ENCODE data around the gene IGF2.

Gene IGF2

DNA sequence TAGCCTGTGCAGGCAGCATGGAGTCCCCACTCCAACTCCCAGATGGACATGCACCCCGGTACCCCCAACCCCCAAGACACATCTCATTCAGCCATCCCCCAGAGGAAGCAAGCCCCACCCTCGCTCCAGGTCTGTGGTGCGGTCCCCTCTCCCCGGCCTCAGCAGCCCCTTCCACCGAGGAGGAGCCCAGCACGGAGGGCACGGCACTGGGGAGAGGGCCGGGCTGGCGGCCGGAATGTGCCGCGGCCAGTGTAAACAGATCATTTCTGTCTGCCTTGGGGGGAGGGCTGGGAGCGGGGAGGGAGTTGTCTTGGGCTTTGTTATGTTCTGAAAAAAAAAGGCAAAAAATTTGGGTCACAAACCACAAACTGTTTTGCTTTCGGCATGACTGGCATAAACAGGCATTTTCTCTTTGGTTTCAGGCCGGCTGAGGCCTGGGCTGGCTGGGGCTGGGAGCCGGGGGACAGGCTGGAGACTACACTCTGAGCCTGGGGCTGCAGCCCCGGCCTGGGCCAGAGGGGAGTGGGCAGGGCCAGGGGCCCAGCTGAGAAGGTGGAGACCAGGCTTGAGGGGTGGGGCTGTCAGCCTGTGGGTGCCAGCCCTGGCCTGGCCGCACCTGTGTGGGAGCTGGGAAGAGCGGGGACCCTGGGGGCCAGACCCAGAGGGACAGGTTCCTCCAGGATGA, 16.8 kb downstream of the IGF2 start:
- peaks cover 9% of the 10 kb centered on the region for H3K27me3 ChIP-seq (ENCODE audit: insufficient read depth, insufficient read length)
- DNase-seq (ENCODE audit: low read depth, low spot score): no peak
- TF ChIP-seq YY1 (IDR thresholded peaks at IDR 0.05; ENCODE audit: insufficient read depth, insufficient read length) (no peak), SUZ12 (IDR thresholded peaks at IDR 0.05; ENCODE audit: extremely low read depth, insufficient read depth, insufficient read length) (no peak), ZNF274 (IDR thresholded peaks at IDR 0.05; ENCODE audit: low read depth, low read length) (no peak)
- H3K36me3 ChIP-seq (ENCODE audit: insufficient read depth, insufficient read length, low read length): no peaks in the 10 kb centered on the region
- H3K9me3 ChIP-seq (ENCODE audit: insufficient read depth, low read length): peaks cover 8% of the 10 kb centered on the region
- H3K4me3 ChIP-seq (ENCODE audit: insufficient read length, low read depth): peak overlapping the region; percentile 10
- peaks cover 19% of the 10 kb centered on the region for H3K4me1 ChIP-seq (ENCODE audit: insufficient read depth, insufficient read length)
- peak overlapping the region; percentile 63 for H3K9ac ChIP-seq (ENCODE audit: insufficient read length, low read depth)

DNA sequence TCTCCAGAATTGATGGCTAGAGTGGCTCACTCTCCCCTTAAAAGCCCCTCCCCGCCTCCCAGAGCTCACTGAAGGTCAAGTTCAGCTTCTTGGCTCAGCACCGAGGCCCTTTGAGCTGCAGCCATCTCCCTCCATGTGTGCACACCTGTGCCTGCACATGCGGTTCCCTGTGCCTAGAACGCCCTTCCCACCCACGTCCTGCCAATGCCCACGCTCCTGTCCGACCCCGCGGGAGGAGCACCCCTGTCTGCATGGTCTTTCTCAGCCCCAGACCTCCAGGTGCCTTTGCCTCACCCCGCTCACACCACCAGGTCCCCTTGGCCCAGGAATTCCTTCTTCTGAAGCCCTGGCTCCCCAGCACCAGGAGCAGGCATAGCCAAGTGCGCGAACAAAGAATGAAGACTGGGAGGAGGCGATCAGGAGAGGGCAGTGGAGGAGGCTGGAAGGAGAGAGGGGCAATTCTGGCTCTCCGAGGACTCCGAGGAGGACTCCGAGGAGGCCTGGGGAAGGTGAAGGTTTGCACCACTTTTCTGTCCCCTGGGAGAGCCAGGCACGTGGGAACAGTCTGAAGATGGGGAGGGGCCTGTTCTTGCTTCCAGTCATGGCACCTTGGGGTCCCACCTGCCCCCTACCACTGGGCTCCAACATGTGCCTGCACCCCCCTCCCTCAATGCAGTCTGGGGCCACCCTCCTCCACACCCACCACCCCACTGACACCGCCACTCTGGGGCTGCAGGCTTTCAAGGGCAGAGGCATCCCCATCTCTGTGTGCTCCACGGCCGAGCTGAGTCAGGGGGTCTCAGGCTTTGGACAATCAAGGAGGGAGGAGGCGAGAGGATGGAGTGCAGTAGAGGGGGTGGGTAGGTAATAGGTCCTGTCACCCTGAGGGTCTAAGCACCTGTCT, 17.7 kb downstream of the IGF2 start:
- Histone ChIP-seq H3K27me3 (ENCODE audit: insufficient read depth, insufficient read length) (peaks cover 9% of the 10 kb centered on the region), H3K9ac (ENCODE audit: insufficient read length, low read depth) (peak overlapping the region; percentile 56), H3K4me3 (ENCODE audit: insufficient read length, low read depth) (no peak overlapping the region), H3K9me3 (ENCODE audit: insufficient read depth, low read length) (peaks cover 17% of the 10 kb centered on the region), H3K36me3 (ENCODE audit: insufficient read depth, insufficient read length, low read length) (no peaks in the 10 kb centered on the region), H3K4me1 (ENCODE audit: insufficient read depth, insufficient read length) (peaks cover 19% of the 10 kb centered on the region)
- TF ChIP-seq YY1 (IDR thresholded peaks at IDR 0.05; ENCODE audit: insufficient read depth, insufficient read length) (no peak), ZNF274 (IDR thresholded peaks at IDR 0.05; ENCODE audit: low read depth, low read length) (no peak), SUZ12 (IDR thresholded peaks at IDR 0.05; ENCODE audit: extremely low read depth, insufficient read depth, insufficient read length) (no peak)
- DNase-seq (ENCODE audit: low read depth, low spot score): no peak

DNA sequence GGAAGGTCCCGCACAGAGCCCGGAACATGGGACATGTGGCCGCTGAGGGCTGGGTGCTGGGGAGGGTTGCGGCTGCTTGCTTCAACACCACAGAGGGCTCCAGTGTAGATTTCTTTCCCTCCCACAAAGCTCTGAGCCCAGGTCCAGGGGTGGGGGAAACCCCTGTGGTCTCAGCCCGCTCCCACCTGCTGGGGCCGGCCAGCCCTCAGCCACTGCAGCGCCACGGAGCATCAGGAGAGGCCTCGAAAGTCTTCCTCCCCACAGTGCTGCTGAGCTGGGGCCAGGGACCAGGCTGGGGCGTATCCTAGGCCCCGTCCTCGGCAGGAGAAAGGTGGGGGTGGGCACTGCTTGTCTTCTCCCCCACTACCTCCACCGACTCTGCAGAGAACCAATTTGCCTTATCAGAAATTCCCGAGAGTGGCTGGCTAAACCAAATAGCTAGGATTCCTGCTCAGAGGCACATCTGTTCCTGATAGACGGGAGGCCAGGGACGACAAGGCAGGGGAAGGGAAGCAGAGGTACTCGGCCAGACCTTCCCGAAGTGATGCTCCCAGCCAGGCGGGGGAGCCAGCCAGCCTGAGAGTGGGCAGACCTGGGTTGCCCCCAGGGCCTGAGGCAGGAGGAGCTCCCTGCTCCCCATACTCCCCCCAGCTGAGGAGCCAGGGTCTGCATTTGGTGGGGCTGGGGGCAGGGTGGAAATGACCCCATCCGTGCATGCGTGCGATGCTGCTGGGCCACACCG, 18.7 kb downstream of the IGF2 start:
- Histone ChIP-seq H3K4me1 (ENCODE audit: insufficient read depth, insufficient read length) (peaks cover 19% of the 10 kb centered on the region), H3K36me3 (ENCODE audit: insufficient read depth, insufficient read length, low read length) (no peaks in the 10 kb centered on the region), H3K9me3 (ENCODE audit: insufficient read depth, low read length) (peaks cover 26% of the 10 kb centered on the region), H3K4me3 (ENCODE audit: insufficient read length, low read depth) (no peak overlapping the region), H3K27me3 (ENCODE audit: insufficient read depth, insufficient read length) (peaks cover 9% of the 10 kb centered on the region), H3K9ac (ENCODE audit: insufficient read length, low read depth) (peak overlapping the region; percentile 4)
- TF ChIP-seq SUZ12 (IDR thresholded peaks at IDR 0.05; ENCODE audit: extremely low read depth, insufficient read depth, insufficient read length) (no peak), ZNF274 (IDR thresholded peaks at IDR 0.05; ENCODE audit: low read depth, low read length) (no peak), YY1 (IDR thresholded peaks at IDR 0.05; ENCODE audit: insufficient read depth, insufficient read length) (no peak)
- DNase-seq (ENCODE audit: low read depth, low spot score): no peak

DNA sequence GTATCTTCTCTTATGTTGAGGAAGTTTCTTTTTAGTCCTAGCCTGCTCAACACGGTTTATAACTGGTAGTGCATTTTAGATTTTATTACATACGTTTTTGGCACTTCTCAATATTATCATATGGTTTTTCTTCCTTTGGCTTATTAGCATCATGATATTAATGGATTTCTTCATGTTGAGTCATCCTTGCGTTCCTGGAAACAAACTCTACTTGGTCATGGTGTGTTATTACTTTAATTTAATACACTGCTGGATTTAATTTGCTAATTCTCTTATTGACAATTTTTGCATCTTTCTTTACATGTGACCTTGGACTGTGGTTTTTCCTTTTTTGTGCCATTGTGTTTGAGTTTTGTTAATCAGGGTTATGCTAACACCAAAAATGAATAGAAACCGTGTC, 20.5 kb downstream of the IGF2 start:
- peaks cover 25% of the 10 kb centered on the region for H3K4me1 ChIP-seq (ENCODE audit: insufficient read depth, insufficient read length)
- TF ChIP-seq SUZ12 (IDR thresholded peaks at IDR 0.05; ENCODE audit: extremely low read depth, insufficient read depth, insufficient read length): no peak
- no peak for TF ChIP-seq ZNF274 (IDR thresholded peaks at IDR 0.05; ENCODE audit: low read depth, low read length)
- TF ChIP-seq YY1 (IDR thresholded peaks at IDR 0.05; ENCODE audit: insufficient read depth, insufficient read length): no peak

DNA sequence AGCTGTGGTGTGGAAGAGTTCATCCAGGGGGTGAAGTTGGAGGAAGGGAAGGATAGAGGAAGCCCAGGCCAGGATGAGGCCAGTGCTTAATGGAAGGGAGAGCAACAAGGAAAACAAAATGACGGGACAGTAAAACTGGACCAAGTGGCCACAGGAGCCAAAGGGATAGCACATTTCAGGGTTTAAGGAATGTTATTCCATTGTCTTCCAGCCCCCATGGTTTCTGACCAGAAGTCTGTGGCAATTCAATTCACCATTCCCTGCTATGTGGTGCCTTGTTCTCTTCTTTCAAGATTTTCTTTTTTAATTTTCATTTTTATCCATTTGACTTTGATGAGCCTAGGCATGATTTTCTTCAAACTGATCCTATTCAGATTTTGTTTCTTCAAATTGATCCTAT, 22.5 kb downstream of the IGF2 start:
- Histone ChIP-seq H3K4me3 (ENCODE audit: insufficient read length, low read depth) (no peak overlapping the region), H3K36me3 (ENCODE audit: insufficient read depth, insufficient read length, low read length) (no peaks in the 10 kb centered on the region), H3K4me1 (ENCODE audit: insufficient read depth, insufficient read length) (peaks cover 18% of the 10 kb centered on the region), H3K9ac (ENCODE audit: insufficient read length, low read depth) (no peak overlapping the region), H3K9me3 (ENCODE audit: insufficient read depth, low read length) (peaks cover 32% of the 10 kb centered on the region), H3K27me3 (ENCODE audit: insufficient read depth, insufficient read length) (peaks cover 5% of the 10 kb centered on the region)
- no peak for DNase-seq (ENCODE audit: low read depth, low spot score)
- TF ChIP-seq ZNF274 (IDR thresholded peaks at IDR 0.05; ENCODE audit: low read depth, low read length) (no peak), YY1 (IDR thresholded peaks at IDR 0.05; ENCODE audit: insufficient read depth, insufficient read length) (no peak), SUZ12 (IDR thresholded peaks at IDR 0.05; ENCODE audit: extremely low read depth, insufficient read depth, insufficient read length) (no peak)

More for the DNA sequence above, 20.5 kb downstream of the IGF2 start:
- Histone ChIP-seq H3K27me3 (ENCODE audit: insufficient read depth, insufficient read length) (peaks cover 5% of the 10 kb centered on the region), H3K4me3 (ENCODE audit: insufficient read length, low read depth) (no peak overlapping the region), H3K9ac (ENCODE audit: insufficient read length, low read depth) (no peak overlapping the region), H3K36me3 (ENCODE audit: insufficient read depth, insufficient read length, low read length) (no peaks in the 10 kb centered on the region), H3K9me3 (ENCODE audit: insufficient read depth, low read length) (peaks cover 32% of the 10 kb centered on the region)
- no peak for DNase-seq (ENCODE audit: low read depth, low spot score)

DNA sequence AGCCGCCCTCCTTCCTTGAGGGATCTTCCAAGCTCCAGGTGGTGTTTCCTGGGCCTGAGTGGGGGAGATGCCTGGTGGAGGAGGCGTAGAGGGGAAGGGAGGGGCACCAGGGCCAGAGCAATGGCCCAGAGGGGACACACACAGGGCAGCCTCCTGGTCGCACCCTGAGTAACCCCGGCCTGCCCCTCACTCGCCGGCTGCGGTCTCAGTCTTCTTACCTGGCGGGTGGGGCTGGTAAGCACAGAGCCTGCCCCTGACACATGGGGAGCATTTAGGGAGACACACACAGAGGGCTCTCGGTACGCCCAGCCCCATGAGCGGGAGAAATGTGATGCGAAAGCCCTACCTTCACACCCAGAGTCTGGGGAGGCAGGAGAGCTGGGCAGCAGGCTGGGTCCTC, 23.9 kb downstream of the IGF2 start:
- peaks cover 5% of the 10 kb centered on the region for H3K27me3 ChIP-seq (ENCODE audit: insufficient read depth, insufficient read length)
- no peak for DNase-seq (ENCODE audit: low read depth, low spot score)
- H3K36me3 ChIP-seq (ENCODE audit: insufficient read depth, insufficient read length, low read length): no peaks in the 10 kb centered on the region
- TF ChIP-seq YY1 (IDR thresholded peaks at IDR 0.05; ENCODE audit: insufficient read depth, insufficient read length): no peak
- no peak for TF ChIP-seq ZNF274 (IDR thresholded peaks at IDR 0.05; ENCODE audit: low read depth, low read length)
- no peak for TF ChIP-seq SUZ12 (IDR thresholded peaks at IDR 0.05; ENCODE audit: extremely low read depth, insufficient read depth, insufficient read length)
- no peak overlapping the region for H3K9ac ChIP-seq (ENCODE audit: insufficient read length, low read depth)
- peaks cover 32% of the 10 kb centered on the region for H3K9me3 ChIP-seq (ENCODE audit: insufficient read depth, low read length)
- no peak overlapping the region for H3K4me3 ChIP-seq (ENCODE audit: insufficient read length, low read depth)
- H3K4me1 ChIP-seq (ENCODE audit: insufficient read depth, insufficient read length): peaks cover 17% of the 10 kb centered on the region
